ENCODE measurements around the gene C2orf49.

- TF ChIP-seq, protein P1, sequence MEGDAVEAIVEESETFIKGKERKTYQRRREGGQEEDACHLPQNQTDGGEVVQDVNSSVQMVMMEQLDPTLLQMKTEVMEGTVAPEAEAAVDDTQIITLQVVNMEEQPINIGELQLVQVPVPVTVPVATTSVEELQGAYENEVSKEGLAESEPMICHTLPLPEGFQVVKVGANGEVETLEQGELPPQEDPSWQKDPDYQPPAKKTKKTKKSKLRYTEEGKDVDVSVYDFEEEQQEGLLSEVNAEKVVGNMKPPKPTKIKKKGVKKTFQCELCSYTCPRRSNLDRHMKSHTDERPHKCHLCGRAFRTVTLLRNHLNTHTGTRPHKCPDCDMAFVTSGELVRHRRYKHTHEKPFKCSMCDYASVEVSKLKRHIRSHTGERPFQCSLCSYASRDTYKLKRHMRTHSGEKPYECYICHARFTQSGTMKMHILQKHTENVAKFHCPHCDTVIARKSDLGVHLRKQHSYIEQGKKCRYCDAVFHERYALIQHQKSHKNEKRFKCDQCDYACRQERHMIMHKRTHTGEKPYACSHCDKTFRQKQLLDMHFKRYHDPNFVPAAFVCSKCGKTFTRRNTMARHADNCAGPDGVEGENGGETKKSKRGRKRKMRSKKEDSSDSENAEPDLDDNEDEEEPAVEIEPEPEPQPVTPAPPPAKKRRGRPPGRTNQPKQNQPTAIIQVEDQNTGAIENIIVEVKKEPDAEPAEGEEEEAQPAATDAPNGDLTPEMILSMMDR (IDR thresholded peaks at IDR 0.05) = no peak
- TF ChIP-seq POLR2A (IDR thresholded peaks at IDR 0.05; ENCODE audit: low read depth) (no peak), EP300 (IDR thresholded peaks at IDR 0.05) (no peak), POLR2AphosphoS5 (IDR thresholded peaks at IDR 0.05) (no peak)
Measured at GRCh38 chr2:105329197-105329554, 8.2 kb upstream of the C2orf49 start.

Data from esophagus muscularis mucosa (tissue), 4 donors.